Neural cell (in vitro differentiated cells): ENCODE results near the gene TMEM184B.

ENCODE experiments used
- EZH2 ChIP-seq: fragments of 200-600, 300-800 bp; shearing (Covaris generic), sonication (generic); IDR thresholded peaks from 2 replicates; pipeline ENCODE4 v1.6.1; 2014; ENCODE audit warnings: antibody characterized with exemption, low read length, borderline replicate concordance, mild to moderate bottlenecking; ENCODE audit not compliant: insufficient read depth, poor library complexity, severe bottlenecking
- TF ChIP-seq, protein P1 (sequence below): fragments of 450-650 bp; IDR thresholded peaks from 2 replicates; pipeline ENCODE4 v1.5.1; 2014; ENCODE audit warnings: antibody characterized with exemption, mild to moderate bottlenecking, moderate library complexity; ENCODE audit not compliant: poor library complexity, severe bottlenecking
- TF ChIP-seq, protein P2 (sequence below): IDR thresholded peaks from 2 replicates; pipeline ENCODE4 v1.6.1; 2012; ENCODE audit warnings: borderline replicate concordance

DNA sequence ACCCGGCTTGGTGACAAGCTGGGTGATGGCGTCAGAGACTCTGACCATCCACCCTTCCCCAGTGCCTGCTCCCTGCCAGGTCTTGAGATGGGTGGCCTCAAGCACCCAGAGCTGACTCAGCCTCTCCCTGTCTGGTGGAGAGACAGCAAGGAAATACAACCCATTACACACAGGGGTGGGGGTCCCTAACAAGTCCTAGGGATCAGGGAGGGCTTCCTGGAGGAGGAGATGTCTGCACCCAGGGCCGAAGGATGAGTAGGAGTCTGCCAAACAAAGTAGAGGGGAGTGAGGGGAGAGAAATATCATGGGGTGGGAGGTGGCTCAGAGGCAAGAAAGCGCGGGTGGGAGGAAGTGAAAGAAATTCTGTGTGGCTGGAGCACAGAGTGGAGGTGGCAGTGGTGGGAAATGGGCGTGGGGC lies 64.2 kb downstream of the TMEM184B start:
- TF ChIP-seq EZH2: no peak
- TF ChIP-seq, protein P1, sequence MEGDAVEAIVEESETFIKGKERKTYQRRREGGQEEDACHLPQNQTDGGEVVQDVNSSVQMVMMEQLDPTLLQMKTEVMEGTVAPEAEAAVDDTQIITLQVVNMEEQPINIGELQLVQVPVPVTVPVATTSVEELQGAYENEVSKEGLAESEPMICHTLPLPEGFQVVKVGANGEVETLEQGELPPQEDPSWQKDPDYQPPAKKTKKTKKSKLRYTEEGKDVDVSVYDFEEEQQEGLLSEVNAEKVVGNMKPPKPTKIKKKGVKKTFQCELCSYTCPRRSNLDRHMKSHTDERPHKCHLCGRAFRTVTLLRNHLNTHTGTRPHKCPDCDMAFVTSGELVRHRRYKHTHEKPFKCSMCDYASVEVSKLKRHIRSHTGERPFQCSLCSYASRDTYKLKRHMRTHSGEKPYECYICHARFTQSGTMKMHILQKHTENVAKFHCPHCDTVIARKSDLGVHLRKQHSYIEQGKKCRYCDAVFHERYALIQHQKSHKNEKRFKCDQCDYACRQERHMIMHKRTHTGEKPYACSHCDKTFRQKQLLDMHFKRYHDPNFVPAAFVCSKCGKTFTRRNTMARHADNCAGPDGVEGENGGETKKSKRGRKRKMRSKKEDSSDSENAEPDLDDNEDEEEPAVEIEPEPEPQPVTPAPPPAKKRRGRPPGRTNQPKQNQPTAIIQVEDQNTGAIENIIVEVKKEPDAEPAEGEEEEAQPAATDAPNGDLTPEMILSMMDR: no peak
- TF ChIP-seq, protein P2, sequence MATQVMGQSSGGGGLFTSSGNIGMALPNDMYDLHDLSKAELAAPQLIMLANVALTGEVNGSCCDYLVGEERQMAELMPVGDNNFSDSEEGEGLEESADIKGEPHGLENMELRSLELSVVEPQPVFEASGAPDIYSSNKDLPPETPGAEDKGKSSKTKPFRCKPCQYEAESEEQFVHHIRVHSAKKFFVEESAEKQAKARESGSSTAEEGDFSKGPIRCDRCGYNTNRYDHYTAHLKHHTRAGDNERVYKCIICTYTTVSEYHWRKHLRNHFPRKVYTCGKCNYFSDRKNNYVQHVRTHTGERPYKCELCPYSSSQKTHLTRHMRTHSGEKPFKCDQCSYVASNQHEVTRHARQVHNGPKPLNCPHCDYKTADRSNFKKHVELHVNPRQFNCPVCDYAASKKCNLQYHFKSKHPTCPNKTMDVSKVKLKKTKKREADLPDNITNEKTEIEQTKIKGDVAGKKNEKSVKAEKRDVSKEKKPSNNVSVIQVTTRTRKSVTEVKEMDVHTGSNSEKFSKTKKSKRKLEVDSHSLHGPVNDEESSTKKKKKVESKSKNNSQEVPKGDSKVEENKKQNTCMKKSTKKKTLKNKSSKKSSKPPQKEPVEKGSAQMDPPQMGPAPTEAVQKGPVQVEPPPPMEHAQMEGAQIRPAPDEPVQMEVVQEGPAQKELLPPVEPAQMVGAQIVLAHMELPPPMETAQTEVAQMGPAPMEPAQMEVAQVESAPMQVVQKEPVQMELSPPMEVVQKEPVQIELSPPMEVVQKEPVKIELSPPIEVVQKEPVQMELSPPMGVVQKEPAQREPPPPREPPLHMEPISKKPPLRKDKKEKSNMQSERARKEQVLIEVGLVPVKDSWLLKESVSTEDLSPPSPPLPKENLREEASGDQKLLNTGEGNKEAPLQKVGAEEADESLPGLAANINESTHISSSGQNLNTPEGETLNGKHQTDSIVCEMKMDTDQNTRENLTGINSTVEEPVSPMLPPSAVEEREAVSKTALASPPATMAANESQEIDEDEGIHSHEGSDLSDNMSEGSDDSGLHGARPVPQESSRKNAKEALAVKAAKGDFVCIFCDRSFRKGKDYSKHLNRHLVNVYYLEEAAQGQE: no peak
